DMS 273 (cell line): ENCODE measurements around the gene OR2A2.
"Not testable (repeated sequence)": the region's sequence is repeated elsewhere in the genome, so short reads cannot be mapped to it uniquely, and the experiment has no call there.

Experiments
- DNase-seq: peaks from one replicate; lab custom pipeline; 2025; ENCODE audit not compliant: unreplicated experiment; lab: John Stamatoyannopoulos, UW

Gene OR2A2

GRCh38 chr7:144109283-144109682 is at the start of gene OR2A2:
TSS of gene OR2A2 (plus strand) at chr7:144109583. CDS start at chr7:144109583, 0 bp downstream.
- DNase-seq = no peak

- DNase-seq = peak; percentile 10
Measured at GRCh38 chr7:144063710-144064109, 45.7 kb upstream of the OR2A2 start.

GRCh38 chr7:144069511-144069910 is 39.9 kb upstream of the OR2A2 start, which contains the start of gene OR2A25:
TSS of gene OR2A25 (plus strand) at chr7:144069811. CDS start at chr7:144074220, 4,409 bp downstream.
- DNase-seq = no peak

- no peak for DNase-seq
Measured at GRCh38 chr7:144069953-144070352, 39.4 kb upstream of the OR2A2 start.

GRCh38 chr7:144074374-144074773 is 35.0 kb upstream of the OR2A2 start:
- DNase-seq = peak; percentile 15

GRCh38 chr7:144085978-144086377 is 23.4 kb upstream of the OR2A2 start, which contains the start of gene OR2A12:
TSS of gene OR2A12 (plus strand) at chr7:144086278. CDS start at chr7:144095108, 8,830 bp downstream.
- no peak for DNase-seq

- DNase-seq = no peak
Measured at GRCh38 chr7:144086730-144087129, 22.7 kb upstream of the OR2A2 start.

- no peak for DNase-seq
Measured at GRCh38 chr7:144087230-144087629, 22.2 kb upstream of the OR2A2 start.

- no peak for DNase-seq
Measured at GRCh38 chr7:144090667-144091066, 18.7 kb upstream of the OR2A2 start.

GRCh38 chr7:144098776-144099175 is 10.6 kb upstream of the OR2A2 start:
- no peak for DNase-seq

- DNase-seq = no peak
Measured at GRCh38 chr7:144100607-144101006, 8.8 kb upstream of the OR2A2 start.

GRCh38 chr7:144102041-144102440 is 7.3 kb upstream of the OR2A2 start:
- DNase-seq = no peak

- DNase-seq = no peak
Measured at GRCh38 chr7:144105211-144105610, 4.2 kb upstream of the OR2A2 start.

- DNase-seq = no peak
Measured at GRCh38 chr7:144110272-144110671, 889 bp downstream of the OR2A2 start.

GRCh38 chr7:144113651-144114050 is 4.3 kb downstream of the OR2A2 start:
- DNase-seq = no peak

GRCh38 chr7:144118341-144118740 is 9.0 kb downstream of the OR2A2 start:
- no peak for DNase-seq

GRCh38 chr7:144122876-144123275 is 13.5 kb downstream of the OR2A2 start, which contains the start of gene OR2A14:
TSS of gene OR2A14 (plus strand) at chr7:144123176. CDS start at chr7:144129113, 5,937 bp downstream.
- DNase-seq = no peak

GRCh38 chr7:144127714-144128334 is 18.4 kb downstream of the OR2A2 start:
- DNase-seq = peak; percentile 91

GRCh38 chr7:144129601-144130000 is 20.2 kb downstream of the OR2A2 start:
- DNase-seq = not testable (repeated sequence)

- DNase-seq = no peak
Measured at GRCh38 chr7:144130730-144131129, 21.3 kb downstream of the OR2A2 start.

- no peak for DNase-seq
Measured at GRCh38 chr7:144132262-144132661, 22.9 kb downstream of the OR2A2 start.

GRCh38 chr7:144133307-144133706 is 23.9 kb downstream of the OR2A2 start:
- DNase-seq = no peak

GRCh38 chr7:144134116-144134515 is 24.7 kb downstream of the OR2A2 start:
- no peak for DNase-seq
